HG02798 (cell line): ENCODE results near the gene PRDM4.
A peak's percentile ranks its signal among the peaks of the same experiment; 100 is the strongest.

Source experiments
- ATAC-seq: cut with Tn5 transposase; IDR thresholded peaks from one replicate; pipeline ENCODE4 v1.9.1; 2021; ENCODE audit warnings: mild to moderate bottlenecking; ENCODE audit not compliant: unreplicated experiment, poor library complexity

The PRDM4 gene, protein sequence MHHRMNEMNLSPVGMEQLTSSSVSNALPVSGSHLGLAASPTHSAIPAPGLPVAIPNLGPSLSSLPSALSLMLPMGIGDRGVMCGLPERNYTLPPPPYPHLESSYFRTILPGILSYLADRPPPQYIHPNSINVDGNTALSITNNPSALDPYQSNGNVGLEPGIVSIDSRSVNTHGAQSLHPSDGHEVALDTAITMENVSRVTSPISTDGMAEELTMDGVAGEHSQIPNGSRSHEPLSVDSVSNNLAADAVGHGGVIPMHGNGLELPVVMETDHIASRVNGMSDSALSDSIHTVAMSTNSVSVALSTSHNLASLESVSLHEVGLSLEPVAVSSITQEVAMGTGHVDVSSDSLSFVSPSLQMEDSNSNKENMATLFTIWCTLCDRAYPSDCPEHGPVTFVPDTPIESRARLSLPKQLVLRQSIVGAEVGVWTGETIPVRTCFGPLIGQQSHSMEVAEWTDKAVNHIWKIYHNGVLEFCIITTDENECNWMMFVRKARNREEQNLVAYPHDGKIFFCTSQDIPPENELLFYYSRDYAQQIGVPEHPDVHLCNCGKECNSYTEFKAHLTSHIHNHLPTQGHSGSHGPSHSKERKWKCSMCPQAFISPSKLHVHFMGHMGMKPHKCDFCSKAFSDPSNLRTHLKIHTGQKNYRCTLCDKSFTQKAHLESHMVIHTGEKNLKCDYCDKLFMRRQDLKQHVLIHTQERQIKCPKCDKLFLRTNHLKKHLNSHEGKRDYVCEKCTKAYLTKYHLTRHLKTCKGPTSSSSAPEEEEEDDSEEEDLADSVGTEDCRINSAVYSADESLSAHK

DNA sequence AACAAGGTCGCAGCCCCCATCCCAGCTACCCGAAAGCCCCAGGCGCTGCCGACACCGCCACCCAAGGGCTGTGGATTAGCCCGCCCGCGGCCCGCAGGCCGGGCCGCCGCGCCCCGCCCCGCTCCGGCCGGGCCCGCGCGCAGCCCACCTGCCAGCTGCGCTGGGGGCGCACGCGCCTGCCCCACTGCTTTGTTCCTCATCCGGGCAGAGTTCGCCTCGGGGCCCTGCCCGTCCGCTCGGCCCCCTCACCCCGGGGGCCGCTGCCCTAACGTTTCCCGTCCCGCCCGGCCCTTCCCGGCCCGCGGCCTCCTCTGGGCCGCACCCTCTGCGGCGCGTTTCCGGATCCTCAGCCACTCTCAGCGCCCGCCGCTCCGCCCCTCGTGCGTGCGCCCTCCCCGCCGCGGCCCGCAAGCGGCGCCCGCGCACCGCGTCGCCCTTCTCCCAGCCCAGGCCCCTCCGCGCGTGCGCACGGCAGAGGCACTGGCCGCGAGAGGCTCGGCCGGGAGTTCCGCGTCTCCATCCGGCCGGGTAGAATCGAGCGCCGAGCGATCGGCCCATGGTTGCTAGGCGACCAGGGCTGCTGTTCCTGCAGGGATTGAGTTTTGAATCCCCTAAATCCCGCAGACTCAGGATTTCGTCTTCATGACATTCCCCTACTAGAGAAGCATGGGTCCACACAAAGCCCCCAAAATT is at the start of gene PRDM4:
Gene PRDM4 (minus strand): TSS at position 329 of the 693 bp plus-strand sequence. CDS start 622 bp downstream, outside the sequence.
- ATAC-seq = peak; percentile 96

DNA sequence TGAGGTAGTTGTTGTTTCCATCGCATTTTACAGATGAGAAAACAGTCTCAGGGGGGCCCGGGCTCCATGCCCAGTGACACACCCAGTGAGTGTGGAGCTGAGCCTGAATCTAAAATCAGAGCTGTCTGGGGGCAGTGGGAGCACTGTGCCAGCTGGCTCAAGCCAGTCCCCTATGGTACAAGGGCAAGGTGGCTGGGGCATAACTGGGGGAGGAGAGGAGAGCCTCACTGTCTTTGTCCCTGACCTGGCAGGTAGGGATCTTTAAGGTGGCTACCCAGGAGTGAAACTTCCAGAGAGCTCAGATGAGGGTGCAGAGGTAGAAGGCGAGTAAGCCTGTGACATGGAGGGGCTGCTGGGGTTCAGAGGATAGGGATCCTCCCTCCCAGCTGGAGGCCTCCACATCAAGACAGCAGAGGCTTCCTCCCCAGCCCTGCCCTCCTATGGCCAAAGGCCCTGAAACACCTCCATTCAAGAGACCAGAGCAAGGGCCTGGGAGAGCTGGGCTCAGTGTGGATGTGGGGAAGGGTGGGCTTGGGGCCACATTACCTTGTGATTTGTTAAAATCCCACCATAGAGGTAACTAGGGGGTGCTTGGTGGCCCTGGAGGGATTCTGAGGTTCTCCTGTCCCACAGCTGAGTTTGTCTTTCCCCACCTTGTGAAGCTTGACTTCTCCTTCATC is 46.7 kb upstream of the PRDM4 start:
- ATAC-seq = no peak

- no peak for ATAC-seq
Observed at GRCh38 chr12:107805488-107806180, 44.7 kb upstream of the PRDM4 start.

DNA sequence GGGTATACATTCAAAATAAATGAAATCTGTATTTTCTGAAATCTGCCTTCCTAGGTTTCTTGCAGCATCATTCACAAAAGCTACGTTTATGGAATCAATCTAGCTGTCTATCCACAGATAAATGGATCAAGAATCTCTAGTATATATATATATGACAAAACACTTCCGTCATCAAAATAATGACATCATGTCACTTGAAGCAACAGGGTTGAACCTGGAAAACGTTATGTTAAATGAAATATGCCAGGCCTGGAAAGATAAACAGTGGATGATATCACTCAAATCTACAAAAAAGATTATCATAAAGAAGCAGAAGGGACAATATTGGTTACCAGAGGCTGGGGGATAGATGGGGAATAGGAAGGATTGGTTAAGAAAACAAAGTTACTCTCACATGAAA is 42.2 kb upstream of the PRDM4 start:
- ATAC-seq = no peak

DNA sequence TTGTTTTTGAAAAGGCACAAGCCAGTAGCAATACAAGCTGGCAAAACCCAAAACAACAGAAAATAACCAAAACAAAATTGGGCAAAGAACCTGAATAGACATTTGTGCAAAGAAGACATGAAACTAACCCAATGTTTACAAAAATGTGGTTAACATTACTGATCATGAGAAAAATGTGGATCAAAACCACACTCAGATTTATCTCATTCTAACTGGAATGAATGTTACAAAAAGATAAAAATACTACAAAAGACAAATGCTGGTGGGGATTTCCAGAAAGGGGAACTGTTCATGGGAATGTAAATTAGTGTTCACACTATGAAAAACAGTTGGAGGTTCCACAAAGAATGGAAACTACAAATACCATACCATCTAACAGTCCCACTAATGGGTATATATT is 40.2 kb upstream of the PRDM4 start:
- no peak for ATAC-seq

DNA sequence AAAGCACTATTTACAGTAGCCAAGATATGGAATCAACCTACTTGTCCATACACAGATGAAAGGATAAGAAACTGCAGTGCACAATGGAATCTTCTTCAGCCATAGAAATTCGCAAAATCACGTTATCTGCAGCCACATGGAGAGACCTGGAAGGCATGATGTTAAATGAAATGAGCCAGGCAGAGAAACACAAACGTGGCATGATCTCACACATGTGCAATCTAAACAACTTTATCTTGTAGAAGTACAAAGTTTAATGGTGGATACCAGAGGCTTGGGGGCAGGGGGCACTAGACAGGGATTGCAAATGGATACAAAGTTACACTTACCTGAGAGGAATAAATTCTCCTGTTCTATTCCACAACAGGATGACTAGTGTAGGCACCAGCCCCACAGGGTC is 37.6 kb upstream of the PRDM4 start:
- ATAC-seq = no peak

DNA sequence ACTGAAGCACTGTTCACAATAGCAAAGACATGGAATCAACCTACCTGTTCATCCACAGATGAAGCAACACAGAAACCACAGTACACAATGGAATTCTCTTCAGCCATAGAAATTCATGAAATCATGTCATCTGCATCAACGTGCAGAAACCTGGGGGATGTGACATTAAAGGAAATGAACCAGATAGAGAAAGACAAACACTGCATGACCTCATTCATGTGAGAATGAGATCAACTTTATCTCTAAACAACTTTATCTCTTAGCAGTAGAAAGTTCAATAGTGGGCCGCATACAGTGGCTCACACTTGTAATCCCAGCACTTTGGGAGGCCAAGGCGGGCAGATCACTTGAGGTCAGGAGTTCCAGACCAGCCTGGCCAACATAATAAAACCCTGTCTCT is 33.5 kb upstream of the PRDM4 start:
- ATAC-seq = no peak

- ATAC-seq = no peak
Observed at GRCh38 chr12:107791465-107792089, 30.6 kb upstream of the PRDM4 start.

DNA sequence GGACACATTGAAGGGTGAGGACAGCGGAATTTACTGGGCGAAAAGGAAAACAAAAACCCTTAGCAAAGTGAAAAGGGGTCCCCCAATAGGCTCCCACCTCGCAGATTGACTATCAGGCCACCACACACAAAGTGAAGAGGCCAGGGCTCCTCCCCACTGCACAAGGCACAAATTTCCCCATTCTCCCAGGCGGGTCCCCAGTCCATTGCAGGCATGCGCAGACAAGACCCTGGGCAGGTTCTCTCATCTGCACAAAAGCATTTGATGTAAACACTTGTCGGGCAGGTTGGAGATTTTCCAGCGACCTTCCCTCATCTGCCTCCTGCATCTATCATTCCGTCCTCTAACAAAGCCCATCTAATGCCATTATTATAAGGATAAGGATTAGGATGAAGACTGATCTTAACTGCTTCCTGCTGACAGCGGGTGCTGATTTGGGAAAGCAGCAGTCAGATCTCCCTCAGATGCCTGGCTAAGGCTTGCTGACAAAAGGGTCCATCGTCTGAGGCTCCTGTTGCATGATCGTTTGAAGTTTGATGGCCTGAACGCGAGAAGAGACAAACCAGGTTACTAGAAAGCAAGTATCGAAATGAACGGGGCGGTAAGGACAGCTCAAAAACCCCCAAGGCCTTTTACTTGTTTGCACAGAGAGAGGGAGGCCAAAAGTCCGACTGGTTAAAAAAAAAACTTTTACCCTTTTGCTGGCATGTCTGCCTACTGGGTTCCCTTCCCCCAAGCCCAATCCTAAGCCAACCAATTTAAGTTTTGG is 27.9 kb upstream of the PRDM4 start:
- ATAC-seq = no peak

DNA sequence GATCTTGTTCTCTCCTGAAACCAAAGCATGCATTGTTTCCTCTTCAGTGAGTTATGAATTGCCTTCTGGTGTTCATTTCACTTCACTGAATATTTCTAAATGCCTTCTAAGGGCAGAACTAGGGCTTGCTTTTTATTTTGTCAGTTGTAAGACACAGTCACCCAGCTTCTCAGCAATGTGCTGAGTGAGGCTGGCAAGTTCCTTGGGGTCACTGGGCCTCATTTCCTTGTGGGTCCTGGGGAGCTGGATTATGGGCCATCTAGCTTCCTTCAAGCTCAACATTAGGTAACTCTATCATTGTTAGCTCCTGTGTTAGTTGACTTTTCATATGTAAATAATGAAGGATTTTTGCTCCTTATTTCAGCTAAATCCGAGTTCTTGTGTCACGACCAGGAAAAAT is 27.3 kb upstream of the PRDM4 start:
- no peak for ATAC-seq

GRCh38 chr12:107783406-107784376 is 22.8 kb upstream of the PRDM4 start:
- ATAC-seq = peak; percentile 73

GRCh38 chr12:107782067-107782466 is 21.1 kb upstream of the PRDM4 start:
- no peak for ATAC-seq

GRCh38 chr12:107780298-107780697 is 19.4 kb upstream of the PRDM4 start:
- ATAC-seq = no peak

GRCh38 chr12:107779077-107779831 is 18.3 kb upstream of the PRDM4 start:
- peak; percentile 68 for ATAC-seq

DNA sequence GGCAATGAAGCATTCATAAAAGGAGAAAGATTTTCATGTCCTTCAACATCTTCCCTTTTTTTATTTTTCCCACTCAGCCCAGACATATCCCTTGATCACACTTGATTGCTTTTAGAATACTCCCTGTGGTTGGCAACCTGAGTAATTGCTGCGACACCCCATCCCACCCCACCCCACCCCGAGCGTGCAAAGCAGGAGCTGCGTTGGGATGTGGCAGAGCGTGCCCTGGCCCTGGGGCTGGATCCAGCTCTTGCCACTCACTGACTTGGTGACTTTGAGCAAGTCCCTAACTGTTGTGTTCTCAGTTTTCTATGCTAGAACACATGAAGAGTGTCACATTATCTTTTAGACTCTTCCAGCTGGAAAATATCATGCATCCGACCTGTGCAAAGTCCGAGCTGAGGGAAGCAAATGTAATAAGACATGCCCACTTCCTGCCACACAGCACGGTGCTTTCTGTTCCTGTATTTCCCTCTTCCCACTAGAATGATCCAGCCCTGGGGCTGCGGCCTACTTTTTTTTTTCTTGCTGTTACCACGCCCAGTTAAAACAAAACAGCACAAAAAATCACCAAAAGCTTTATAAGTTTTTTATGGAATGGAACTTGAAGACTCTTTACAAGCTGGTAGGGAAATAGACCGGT is 17.6 kb upstream of the PRDM4 start:
- ATAC-seq = no peak

- ATAC-seq = no peak
Observed at GRCh38 chr12:107776171-107776570, 15.2 kb upstream of the PRDM4 start.
